Measurements from ENCODE around the gene SLC4A9.

SLC4A9 gene

GRCh38 chr5:140360101-140360500 is at the start of gene SLC4A9:
SLC4A9 (plus strand) TSS chr5:140360194; CDS start chr5:140360237, 43 bp downstream.
- no peak for DNase-seq (ENCODE audit: low read depth in 2 of 2)

- no peak for DNase-seq (ENCODE audit: low read depth in 2 of 2)
Observed at GRCh38 chr5:140310434-140310833, 49.6 kb upstream of the SLC4A9 start.

- no peak for DNase-seq (ENCODE audit: low read depth in 2 of 2)
Observed at GRCh38 chr5:140311011-140311467, 49.0 kb upstream of the SLC4A9 start.

DNA sequence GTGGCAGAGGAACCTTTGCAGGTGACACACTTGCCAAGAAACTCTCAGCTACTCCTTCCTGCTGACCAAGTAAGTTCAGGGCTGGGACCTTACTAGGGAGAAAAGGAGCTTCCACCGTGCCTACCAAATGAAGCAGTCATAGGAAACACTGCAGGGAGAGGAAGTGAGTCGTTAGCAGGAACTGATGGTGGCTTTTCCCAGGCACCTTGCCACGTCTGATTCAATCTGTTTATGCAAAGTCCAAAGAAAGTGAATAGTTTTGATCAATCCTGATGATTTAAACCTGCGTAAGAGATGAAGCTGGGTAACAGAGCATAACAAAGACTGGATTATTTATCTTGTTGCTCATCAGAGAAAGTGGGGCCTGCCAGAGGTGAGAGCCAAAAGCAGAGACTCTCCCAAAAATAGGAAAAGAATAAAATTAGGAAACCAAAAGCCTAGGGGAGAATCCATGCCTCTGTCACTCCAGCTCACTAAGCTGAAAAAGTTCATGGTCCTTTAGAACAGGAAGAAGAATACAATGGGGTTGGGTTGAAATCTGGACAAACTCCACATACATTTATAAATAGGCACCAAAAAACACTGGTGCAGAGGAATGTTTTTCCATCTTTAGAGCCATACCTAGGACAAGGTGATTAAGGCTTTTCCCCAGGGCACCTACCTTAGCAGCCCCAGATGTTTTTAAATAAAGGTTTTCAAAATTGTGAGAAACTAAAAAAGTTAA is 47.8 kb upstream of the SLC4A9 start:
- DNase-seq (ENCODE audit: low read depth in 2 of 2) = no peak

GRCh38 chr5:140312791-140313189 is 47.2 kb upstream of the SLC4A9 start:
- no peak for DNase-seq (ENCODE audit: low read depth in 2 of 2)

GRCh38 chr5:140317859-140318258 is 42.1 kb upstream of the SLC4A9 start:
- DNase-seq (ENCODE audit: low read depth in 2 of 2) = no peak

DNA sequence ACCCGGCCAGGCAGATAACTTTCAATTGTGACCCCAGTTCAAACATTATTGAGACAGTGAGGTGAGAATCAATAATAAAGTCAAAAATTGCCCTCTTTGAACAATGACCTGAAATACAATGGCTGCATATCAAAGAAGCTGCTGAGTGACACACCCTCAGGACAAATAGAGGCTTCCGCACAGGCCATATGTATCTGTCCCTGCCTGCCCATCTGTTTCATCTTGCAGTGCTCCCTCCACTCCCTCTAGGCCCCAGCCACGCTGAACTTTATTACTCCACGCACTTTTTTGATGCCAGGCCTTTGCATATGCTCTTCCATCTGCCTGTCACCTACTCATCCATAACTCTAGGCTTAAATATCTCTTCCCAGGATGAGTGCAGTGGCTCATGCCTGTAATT is 41.2 kb upstream of the SLC4A9 start:
- no peak for DNase-seq (ENCODE audit: low read depth in 2 of 2)

GRCh38 chr5:140319833-140320232 is 40.2 kb upstream of the SLC4A9 start:
- no peak for DNase-seq (ENCODE audit: low read depth in 2 of 2)

GRCh38 chr5:140321796-140322195 is 38.2 kb upstream of the SLC4A9 start:
- no peak for DNase-seq (ENCODE audit: low read depth in 2 of 2)

- DNase-seq (ENCODE audit: low read depth in 2 of 2) = no peak
Observed at GRCh38 chr5:140322751-140323731, 37.0 kb upstream of the SLC4A9 start.

DNA sequence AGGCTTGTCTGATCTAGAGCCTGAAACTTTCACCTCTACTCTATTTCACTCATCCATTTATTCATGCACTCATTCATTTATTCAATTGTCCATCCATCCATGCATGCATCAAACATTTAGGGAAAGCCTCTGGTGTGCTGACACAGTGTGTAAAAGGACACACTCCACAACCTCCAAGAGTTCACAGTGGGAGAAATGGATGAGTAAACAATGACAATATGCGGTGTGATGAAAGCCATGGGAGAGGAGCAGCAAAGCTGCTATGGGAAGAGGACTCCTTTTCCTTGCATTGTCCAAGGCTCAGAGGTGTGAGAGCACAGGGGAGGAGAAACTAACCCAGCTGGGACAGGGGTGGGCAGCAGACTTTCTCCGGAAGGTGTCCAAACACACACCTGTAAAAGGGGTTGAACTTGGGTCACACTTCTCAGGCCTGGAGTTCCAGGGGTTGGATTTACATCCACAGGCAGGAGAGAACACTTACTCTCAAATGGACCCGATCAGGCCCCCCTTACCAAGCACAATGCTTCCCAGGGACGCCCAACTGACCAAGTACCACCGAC is 35.9 kb upstream of the SLC4A9 start:
- no peak for DNase-seq (ENCODE audit: low read depth in 2 of 2)

GRCh38 chr5:140324617-140325241 is 35.3 kb upstream of the SLC4A9 start:
- DNase-seq (ENCODE audit: low read depth in 2 of 2) = no peak

DNA sequence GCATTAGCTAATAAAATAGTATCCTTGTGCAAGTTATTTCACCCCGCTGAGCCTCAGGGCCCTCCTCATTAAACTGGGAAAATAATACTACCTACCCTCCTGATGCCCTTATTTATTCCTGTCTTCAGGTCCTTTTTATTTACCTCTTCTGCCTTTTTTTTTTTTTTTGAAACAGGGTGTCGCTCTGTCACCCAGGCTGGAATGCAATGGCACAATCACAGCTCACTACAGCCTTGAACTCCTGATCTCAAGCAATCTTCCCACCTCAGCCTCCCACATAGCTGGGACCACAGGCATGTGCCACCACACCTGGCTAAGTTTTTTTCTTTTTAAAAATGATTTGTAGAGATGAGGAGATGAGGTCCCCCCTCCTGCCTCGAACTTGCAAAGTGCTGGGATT is 34.5 kb upstream of the SLC4A9 start:
- DNase-seq (ENCODE audit: low read depth in 2 of 2) = no peak

DNA sequence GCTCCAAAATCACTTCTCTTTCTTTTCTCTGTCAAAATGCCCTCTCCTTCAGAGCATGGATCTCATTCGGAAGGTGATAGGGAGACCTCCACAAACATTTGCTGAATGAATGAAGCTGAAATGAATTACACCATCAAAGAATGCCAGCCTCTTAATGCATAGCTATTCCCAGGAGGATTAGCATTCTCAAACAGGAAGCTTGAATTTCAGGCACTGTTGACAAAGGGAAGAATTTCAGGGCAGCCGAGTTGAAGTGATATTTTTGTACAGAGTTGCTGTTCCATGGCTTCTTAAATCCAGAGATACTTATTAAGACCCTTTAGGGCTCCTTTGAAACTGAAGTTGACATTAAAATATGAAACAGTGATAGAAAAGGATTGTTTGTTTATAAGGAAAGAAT is 32.4 kb upstream of the SLC4A9 start:
- no peak for DNase-seq (ENCODE audit: low read depth in 2 of 2)

DNA sequence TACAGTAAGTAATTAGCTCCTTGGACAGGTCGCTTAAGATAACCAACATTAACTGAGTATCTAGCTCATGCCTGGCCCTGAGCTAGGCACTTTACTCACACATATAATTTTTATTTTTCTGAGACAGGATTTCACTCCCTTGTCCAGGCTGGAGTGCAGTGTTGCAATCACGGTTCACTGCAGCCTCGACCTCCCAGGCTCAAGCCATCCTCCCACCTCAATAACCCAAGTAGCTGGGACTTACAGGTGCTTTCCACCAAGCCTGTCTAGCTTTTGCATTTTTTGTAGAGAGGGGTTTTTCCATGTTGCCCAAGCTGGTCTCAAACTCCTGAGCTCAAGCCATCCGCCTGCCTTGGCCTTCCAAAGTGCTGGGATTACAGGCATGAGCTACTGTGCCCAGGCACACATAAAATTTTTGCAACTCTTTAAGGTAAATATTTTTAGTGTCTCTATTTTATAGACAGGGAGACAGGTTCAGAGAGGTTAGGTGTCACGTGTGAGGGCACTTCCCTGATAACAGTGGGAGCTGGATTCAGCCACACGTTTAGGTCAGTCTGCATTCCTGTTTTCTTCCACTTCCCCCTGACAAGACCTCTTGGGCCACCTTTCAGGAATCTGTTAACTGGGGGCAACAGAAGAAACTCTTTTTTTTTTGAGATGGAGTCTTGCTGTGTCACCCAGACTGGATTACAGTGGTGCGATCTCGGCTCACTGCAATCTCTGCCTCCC is 31.8 kb upstream of the SLC4A9 start:
- DNase-seq (ENCODE audit: low read depth in 2 of 2) = no peak

GRCh38 chr5:140329739-140330481 is 30.1 kb upstream of the SLC4A9 start:
- no peak for DNase-seq (ENCODE audit: low read depth in 2 of 2)

GRCh38 chr5:140331638-140332037 is 28.4 kb upstream of the SLC4A9 start:
- DNase-seq (ENCODE audit: low read depth in 2 of 2) = no peak

- DNase-seq (ENCODE audit: low read depth in 2 of 2) = no peak
Observed at GRCh38 chr5:140336388-140336787, 23.6 kb upstream of the SLC4A9 start.

DNA sequence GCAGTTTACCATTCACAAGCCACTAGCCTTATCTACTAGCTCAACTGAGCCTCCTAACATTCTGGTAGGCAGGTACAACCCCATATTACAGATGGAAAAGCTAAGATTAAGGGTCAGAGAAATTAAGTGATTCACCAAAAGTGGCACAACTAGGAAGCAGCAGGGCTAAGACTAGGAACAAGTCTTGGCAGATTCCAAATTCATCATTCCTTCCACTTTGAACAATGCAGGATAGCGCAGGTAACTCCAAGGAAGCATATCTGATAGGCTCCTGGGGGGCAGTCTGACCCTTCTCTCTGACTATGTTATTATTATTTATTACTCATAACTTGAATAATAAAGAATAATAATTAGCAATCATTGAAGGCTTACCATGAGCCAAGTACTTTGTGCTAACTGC is 22.1 kb upstream of the SLC4A9 start:
- no peak for DNase-seq (ENCODE audit: low read depth in 2 of 2)

GRCh38 chr5:140338336-140338735 is 21.7 kb upstream of the SLC4A9 start:
- no peak for DNase-seq (ENCODE audit: low read depth in 2 of 2)

GRCh38 chr5:140338908-140339307 is 21.1 kb upstream of the SLC4A9 start:
- DNase-seq (ENCODE audit: low read depth in 2 of 2) = no peak
